IMR-90 (cell line): ENCODE measurements around the gene CCDC43. TPM values are rescaled to one million over a fixed set of nuclear protein-coding genes. Genes with fewer than 3 reads are reported as not detected.

Source experiments
- ATAC-seq: fragments of 200-7000 bp; cut with Tn5 transposase; 2 replicates; pipeline ENCODE4 v1.9.1; 2020; ENCODE audit warnings: low read depth, mild to moderate bottlenecking, moderate library complexity
- BruUV-seq: library from RNA; stranded (reverse); fragments of 400-500 nt; replicated peaks from 2 replicates; lab custom pipeline; 2021; lab: Mats Ljungman, UMichigan
- CTCF ChIA-PET: fragments of 300-600 bp; formaldehyde crosslinking; extraction: SDS; loops from one replicate; lab custom pipeline; 2021; ENCODE audit warnings: antibody characterized with exemption; lab: Yijun Ruan, JAX
- POLR2A ChIA-PET: fragments of 300-600 bp; sonication (Branson Sonifier 250); formaldehyde crosslinking; loops from one replicate; lab custom pipeline; 2022; ENCODE audit warnings: antibody characterized with exemption; ENCODE audit not compliant: unreplicated experiment; lab: Charles Lee
- DNase-seq: peaks from one replicate; pipeline ENCODE4 v3.0.0; 2013
- H2AFZ ChIP-seq: replicated peaks from 2 replicates; pipeline ENCODE3; 2013; ENCODE audit warnings: low read length, mild to moderate bottlenecking; ENCODE audit not compliant: poor library complexity
- H2AK5ac ChIP-seq: 2 replicates; pipeline ENCODE4 v1.6.1; 2013; ENCODE audit warnings: low read depth, low read length, inconsistent platforms
- H2AK9ac ChIP-seq: replicated peaks from 2 replicates; pipeline ENCODE3; 2013; ENCODE audit warnings: mild to moderate bottlenecking, low read depth, low read length, moderate library complexity; ENCODE audit not compliant: poor library complexity
- H2BK120ac ChIP-seq: 2 replicates; pipeline ENCODE4 v1.6.1; 2013; ENCODE audit warnings: low read depth, low read length, inconsistent platforms
- H2BK15ac ChIP-seq: 3 replicates; pipeline ENCODE4 v1.6.1; 2013; ENCODE audit warnings: low read depth, low read length, inconsistent platforms
- H2BK20ac ChIP-seq: 2 replicates; pipeline ENCODE4 v1.6.1; 2013; ENCODE audit warnings: low read depth, mild to moderate bottlenecking, inconsistent platforms, low read length, moderate library complexity
- H2BK5ac ChIP-seq: 2 replicates; pipeline ENCODE4 v1.6.1; 2013; ENCODE audit warnings: mild to moderate bottlenecking, low read depth, low read length, inconsistent platforms; ENCODE audit not compliant: poor library complexity, severe bottlenecking
- H3K14ac ChIP-seq: replicated peaks from 2 replicates; pipeline ENCODE4 v1.6.1; 2013; ENCODE audit warnings: low read depth, low read length, inconsistent platforms
- H3K18ac ChIP-seq: 2 replicates; pipeline ENCODE4 v1.6.1; 2013; ENCODE audit warnings: low read depth, low read length, control low read depth
- H3K23ac ChIP-seq: 2 replicates; pipeline ENCODE4 v1.6.1; 2013; ENCODE audit warnings: low read depth, low read length, inconsistent platforms
- H3K27ac ChIP-seq: 2 replicates; pipeline ENCODE4 v1.5.1; 2013; ENCODE audit warnings: mild to moderate bottlenecking, control low read depth, low read length; ENCODE audit not compliant: insufficient read depth
- H3K27me3 ChIP-seq: 2 replicates; pipeline ENCODE4 v1.6.1; 2013; ENCODE audit warnings: low read length; ENCODE audit not compliant: control insufficient read depth, insufficient read depth
- H3K36me3 ChIP-seq: 2 replicates; pipeline ENCODE4 v1.6.1; 2013; ENCODE audit warnings: low read length, mixed read lengths; ENCODE audit not compliant: control insufficient read depth, insufficient read depth
- H3K4ac ChIP-seq: 2 replicates; pipeline ENCODE4 v1.6.1; 2013; ENCODE audit warnings: low read depth, low read length, inconsistent platforms
- H3K4me1 ChIP-seq: 2 replicates; pipeline ENCODE4 v1.6.1; 2013; ENCODE audit warnings: low read length, mixed read lengths; ENCODE audit not compliant: control insufficient read depth, insufficient read depth
- H3K4me2 ChIP-seq: 2 replicates; pipeline ENCODE4 v1.6.1; 2013; ENCODE audit warnings: low read depth, mild to moderate bottlenecking, control low read depth, low read length, moderate library complexity
- H3K4me3 ChIP-seq: 2 replicates; pipeline ENCODE4 v1.5.1; 2013; ENCODE audit warnings: low read depth, mild to moderate bottlenecking, control low read depth, low read length, moderate library complexity; ENCODE audit not compliant: insufficient read depth
- H3K56ac ChIP-seq: 2 replicates; pipeline ENCODE4 v1.6.1; 2013; ENCODE audit warnings: low read length, inconsistent platforms; ENCODE audit not compliant: insufficient read depth; ENCODE audit errors: extremely low read depth
- H3K79me1 ChIP-seq, 2 experiments: 2 replicates each; pipeline ENCODE4 v1.6.1; 2013; ENCODE audit warnings: low read length in 2 of 2, inconsistent platforms in 1 of 2, low read depth in 1 of 2
- H3K9ac ChIP-seq: 2 replicates; pipeline ENCODE4 v1.6.1; 2013; ENCODE audit warnings: low read depth, low read length, control low read depth
- H3K9me1 ChIP-seq: 2 replicates; pipeline ENCODE4 v1.6.1; 2013; ENCODE audit warnings: low read length, inconsistent platforms; ENCODE audit not compliant: insufficient read depth
- H3K9me3 ChIP-seq: 2 replicates; pipeline ENCODE4 v1.6.1; 2013; ENCODE audit warnings: low read length; ENCODE audit not compliant: control insufficient read depth, insufficient read depth
- H4K20me1 ChIP-seq: 2 replicates; pipeline ENCODE4 v1.6.1; 2013; ENCODE audit warnings: low read length, inconsistent platforms; ENCODE audit not compliant: insufficient read depth
- H4K5ac ChIP-seq: 2 replicates; pipeline ENCODE4 v1.6.1; 2013; ENCODE audit warnings: mild to moderate bottlenecking, low read depth, low read length, control low read depth
- H4K8ac ChIP-seq, 2 experiments: 2 replicates each; pipeline ENCODE4 v1.6.1; 2013; ENCODE audit warnings: low read depth in 2 of 2, low read length in 2 of 2, control low read depth in 1 of 2, inconsistent platforms in 1 of 2
- H4K91ac ChIP-seq: 2 replicates; pipeline ENCODE4 v1.6.1; 2013; ENCODE audit warnings: low read depth, low read length, inconsistent platforms; ENCODE audit not compliant: insufficient read depth
- BHLHE40 ChIP-seq: fragments of 150-350 bp; IDR thresholded peaks from 2 replicates; pipeline ENCODE4 v1.6.1; 2016; ENCODE audit warnings: mild to moderate bottlenecking, low read depth, low read length
- CEBPB ChIP-seq: IDR thresholded peaks from 2 replicates; pipeline ENCODE4 v1.6.1; 2012; ENCODE audit warnings: low read depth, low read length, improper control_type of control experiment
- CHD1 ChIP-seq: IDR thresholded peaks from 2 replicates; pipeline ENCODE4 v1.6.1; 2012; ENCODE audit warnings: low read depth, low read length, improper control_type of control experiment
- CTCF ChIP-seq: conservative IDR thresholded peaks from 2 replicates; pipeline ENCODE4 v1.5.1; 2012; ENCODE audit warnings: mild to moderate bottlenecking, low read depth, low read length, improper control_type of control experiment
- ELK1 ChIP-seq: fragments of 150-350 bp; IDR thresholded peaks from 2 replicates; pipeline ENCODE4 v1.6.1; 2016; ENCODE audit warnings: low read depth, mild to moderate bottlenecking, low read length, moderate library complexity, borderline replicate concordance
- FOS ChIP-seq: fragments of 150-350 bp; IDR thresholded peaks from 2 replicates; pipeline ENCODE4 v1.6.1; 2016; ENCODE audit warnings: low read depth, low read length
- MAFK ChIP-seq: IDR thresholded peaks from 2 replicates; pipeline ENCODE4 v1.6.1; 2012; ENCODE audit warnings: low read depth, low read length, improper control_type of control experiment
- MAZ ChIP-seq: IDR thresholded peaks from 2 replicates; pipeline ENCODE4 v1.6.1; 2012; ENCODE audit warnings: low read depth, mild to moderate bottlenecking, low read length, improper control_type of control experiment, moderate library complexity, borderline replicate concordance
- MXI1 ChIP-seq: IDR thresholded peaks from 2 replicates; pipeline ENCODE4 v1.6.1; 2012; ENCODE audit warnings: low read depth, mild to moderate bottlenecking, low read length, moderate library complexity, borderline replicate concordance
- NFE2L2 ChIP-seq: fragments of 150-350 bp; IDR thresholded peaks from 2 replicates; pipeline ENCODE4 v1.6.1; 2016; ENCODE audit warnings: low read depth, mild to moderate bottlenecking, low read length
- POLR2A ChIP-seq: IDR thresholded peaks from 2 replicates; pipeline ENCODE4 v1.6.1; 2012; ENCODE audit warnings: mild to moderate bottlenecking, low read depth, low read length
- RAD21 ChIP-seq: IDR thresholded peaks from 2 replicates; pipeline ENCODE4 v1.6.1; 2012; ENCODE audit warnings: low read length, improper control_type of control experiment
- RCOR1 ChIP-seq: IDR thresholded peaks from 2 replicates; pipeline ENCODE4 v1.6.1; 2012; ENCODE audit warnings: mild to moderate bottlenecking, low read length, improper control_type of control experiment; ENCODE audit not compliant: insufficient replicate concordance
- RFX5 ChIP-seq: IDR thresholded peaks from 2 replicates; pipeline ENCODE4 v1.8.0; 2012; ENCODE audit warnings: low read depth, mild to moderate bottlenecking, low read length, moderate library complexity
- SMC3 ChIP-seq: fragments of 150-350 bp; IDR thresholded peaks from 2 replicates; pipeline ENCODE4 v1.6.1; 2016; ENCODE audit warnings: low read depth, mild to moderate bottlenecking, antibody characterized with exemption, low read length, moderate library complexity
- USF2 ChIP-seq: fragments of 150-350 bp; IDR thresholded peaks from 2 replicates; pipeline ENCODE4 v1.6.1; 2017; ENCODE audit warnings: mild to moderate bottlenecking, antibody characterized with exemption, low read length, low read depth
- WGBS, 2 experiments: methylation state at CpG; one replicate each; pipeline versions ENCODE4 v1.1.5 to v1.1.7; 2013; ENCODE audit warnings: missing lambda C conversion rate in 2 of 2; ENCODE audit not compliant: insufficient read length in 1 of 2; ENCODE audit errors: extremely low coverage in 2 of 2; 5-methylcytosine and 5-hydroxymethylcytosine counted together
- dilution Hi-C: fragments of 300-500 bp; cut with HindIII; formaldehyde crosslinking; loops from one replicate; pipeline ENCODE4 v1.14.3; 2018; ENCODE audit warnings: low sequenced_read_pairs; ENCODE audit not compliant: unreplicated experiment
- in situ Hi-C: fragments of 300-500 bp; cut with MboI; formaldehyde crosslinking; loops from 3 replicates; pipeline ENCODE4 v1.14.3; 2019; ENCODE audit warnings: low sequenced_read_pairs, inconsistent platforms, mixed read lengths
- intact Hi-C: fragments of 100-400 bp; cut with micrococcal nuclease; formaldehyde crosslinking; loops from 2 replicates; pipeline ENCODE4 v1.10.0; 2022
- polyA plus RNA-seq, 3 experiments: library from polyadenylated mRNA; depleted of rRNA; stranded (reverse); fragments of >200 nt; gene quantifications; 2 replicates each; pipeline ENCODE4 v1.2.3, GENCODE V29; 2012; ENCODE audit warnings: low replicate concordance in 1 of 3
- total RNA-seq: library from RNA; depleted of rRNA; stranded (reverse); fragments of >200 nt; gene quantifications from 2 replicates; pipeline ENCODE4 v1.2.3, GENCODE V29; 2012

Gene CCDC43
- total and polyA plus RNA-seq, 2 of the 4 experiments (the other 2 are of a cell fraction): 11.3 to 20.8 TPM

GRCh38 chr17:44653384-44653783, 36.2 kb downstream of the CCDC43 start:
- H2BK20ac ChIP-seq: no peak overlapping the region
- ATAC-seq (no peak), DNase-seq (no peak)
- no peak overlapping the region for H3K4me3 ChIP-seq
- H3K23ac ChIP-seq: no peak overlapping the region
- dilution Hi-C loops (no loop called here), intact Hi-C loops (no loop called here), in situ Hi-C loops (no loop called here)
- H3K56ac ChIP-seq: no peak overlapping the region
- ChIA-PET CTCF (no interaction called here), POLR2A (no interaction called here)
- H2BK120ac ChIP-seq: no peak overlapping the region
- peaks cover 31% of the 10 kb centered on the region for H3K27me3 ChIP-seq
- no peaks in the 10 kb centered on the region for H3K79me1 ChIP-seq
- H3K4me2 ChIP-seq: no peak overlapping the region
- no peak overlapping the region for H2AK5ac ChIP-seq
- peaks cover 10% of the 10 kb centered on the region for H3K9me3 ChIP-seq
- no CpG with 5 or more reads among the region's 3 CpGs for WGBS, 2 experiments
- H4K5ac ChIP-seq: no peak overlapping the region
- no peak overlapping the region for H3K14ac ChIP-seq
- H3K9me1 ChIP-seq: no peaks in the 10 kb centered on the region
- no peak overlapping the region for H2BK15ac ChIP-seq
- no peak for TF ChIP-seq CTCF
- no peak for TF ChIP-seq MXI1
- no peak for TF ChIP-seq FOS
- no peak for TF ChIP-seq RAD21
- TF ChIP-seq USF2: no peak
- TF ChIP-seq POLR2A: no peak
- no peak for TF ChIP-seq MAZ
- TF ChIP-seq SMC3: no peak
- TF ChIP-seq ELK1: no peak
- TF ChIP-seq CEBPB: no peak
- TF ChIP-seq RFX5: no peak
- TF ChIP-seq BHLHE40: no peak
- TF ChIP-seq RCOR1: no peak
- TF ChIP-seq NFE2L2: no peak
- TF ChIP-seq MAFK: no peak
- no peak for TF ChIP-seq CHD1
- H3K36me3 ChIP-seq: no peaks in the 10 kb centered on the region
- H4K20me1 ChIP-seq: no peaks in the 10 kb centered on the region
- no peak overlapping the region for H3K27ac ChIP-seq
- H2AFZ ChIP-seq: no peak overlapping the region
- no TSS peak for BruUV-seq
- H3K4ac ChIP-seq: no peak overlapping the region
- no peak overlapping the region for H2BK5ac ChIP-seq
- H3K18ac ChIP-seq: no peak overlapping the region
- no peak overlapping the region for H4K91ac ChIP-seq
- H2AK9ac ChIP-seq: no peak overlapping the region
- H3K4me1 ChIP-seq: no peaks in the 10 kb centered on the region
- no peak overlapping the region for H3K9ac ChIP-seq
- no peak overlapping the region for H4K8ac ChIP-seq
